Activated CD8-positive, alpha-beta T cell treated with anti-CD3 and anti-CD28 coated beads, Interleukin-2, amount 10 ng/mL, durations not matched to agents 7 days and 5 days (primary cell): ENCODE measurements around the gene SLC24A3. TPM values are rescaled to one million over a fixed set of nuclear protein-coding genes. Genes with fewer than 3 reads are reported as not detected.

ENCODE experiments used
- ATAC-seq: fragments of 150-1000 bp; cut with Tn5 transposase; one replicate; pipeline ENCODE4 v1.10.0; 2021; ENCODE audit warnings: moderate library complexity
- CTCF ChIA-PET: fragments of 350-600 bp; sonication (Branson Sonifier 250); formaldehyde crosslinking; loops from one replicate; lab custom pipeline; 2021; ENCODE audit warnings: antibody characterized with exemption; lab: Charles Lee
- POLR2A ChIA-PET: fragments of 350-600 bp; sonication (Branson Sonifier 250); formaldehyde crosslinking; loops from one replicate; lab custom pipeline; 2021; ENCODE audit warnings: antibody characterized with exemption; lab: Charles Lee
- DNase-seq: peaks from one replicate; pipeline ENCODE4 v3.0.0-alpha.2; 2020
- H3K27ac Mint-ChIP-seq: one replicate; pipeline ENCODE4 v1.8.0; 2021; ENCODE audit warnings: mild to moderate bottlenecking, mixed read lengths
- H3K27me3 Mint-ChIP-seq: one replicate; pipeline ENCODE4 v1.8.0; 2021; ENCODE audit warnings: low read depth, mixed read lengths
- H3K36me3 Mint-ChIP-seq: one replicate; pipeline ENCODE4 v1.8.0; 2021; ENCODE audit warnings: low read depth, mixed read lengths
- H3K4me1 Mint-ChIP-seq: one replicate; pipeline ENCODE4 v1.8.0; 2021; ENCODE audit warnings: low read depth, mixed read lengths
- H3K4me3 Mint-ChIP-seq: one replicate; pipeline ENCODE4 v1.8.0; 2021; ENCODE audit warnings: mild to moderate bottlenecking, mixed read lengths
- H3K9me3 Mint-ChIP-seq: one replicate; pipeline ENCODE4 v1.8.0; 2022; ENCODE audit warnings: mixed read lengths; ENCODE audit not compliant: insufficient read depth
- total RNA-seq, 2 experiments: library from RNA; stranded (reverse); gene quantifications; one replicate each; pipeline ENCODE4 v1.2.3, GENCODE V29; 2021

SLC24A3 gene
- total RNA-seq, 2 experiments from 2014 or later: not detected

GRCh38 chr20:19715986-19716385 is 503.5 kb downstream of the SLC24A3 start:
- H3K27me3 Mint-ChIP-seq: no peaks in the 10 kb centered on the region
- DNase-seq (no peak), ATAC-seq (no peak)
- H3K4me1 Mint-ChIP-seq: no peaks in the 10 kb centered on the region
- H3K27ac Mint-ChIP-seq: no peak overlapping the region
- ChIA-PET POLR2A (no interaction called here), CTCF (no interaction called here)
- H3K9me3 Mint-ChIP-seq: no peaks in the 10 kb centered on the region
- no peaks in the 10 kb centered on the region for H3K36me3 Mint-ChIP-seq
- no peak overlapping the region for H3K4me3 Mint-ChIP-seq

GRCh38 chr20:19718880-19719279 is 506.4 kb downstream of the SLC24A3 start:
- DNase-seq: no peak
- CTCF ChIA-PET: interaction anchor here (0.6 kb wide), 1 partner anchor 26 kb away, joined by 3 read pairs; no protein-coding TSS in a partner anchor
- Mint-ChIP-seq H3K36me3 (no peaks in the 10 kb centered on the region), H3K9me3 (no peaks in the 10 kb centered on the region), H3K27ac (no peak overlapping the region), H3K4me1 (no peaks in the 10 kb centered on the region), H3K27me3 (no peaks in the 10 kb centered on the region), H3K4me3 (no peak overlapping the region)
- POLR2A ChIA-PET: no interaction called here
- no peak for ATAC-seq

DNA sequence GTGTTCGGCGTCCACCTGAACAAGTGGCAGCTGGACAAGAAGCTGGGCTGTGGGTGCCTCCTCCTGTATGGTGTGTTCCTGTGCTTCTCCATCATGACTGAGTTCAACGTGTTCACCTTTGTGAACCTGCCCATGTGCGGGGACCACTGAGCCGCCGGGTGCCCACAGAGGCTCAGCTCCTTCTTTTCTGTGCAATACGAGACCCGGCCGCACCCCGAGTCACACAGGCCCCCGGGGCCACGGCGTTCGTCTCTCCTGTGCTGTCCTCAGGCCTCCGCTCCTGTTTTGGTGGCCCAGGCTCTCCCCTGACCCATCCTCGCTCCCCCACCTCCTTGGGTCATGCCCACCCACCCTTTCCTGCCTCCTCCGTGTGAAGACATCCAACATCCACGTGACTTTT is 508.5 kb downstream of the SLC24A3 start:
- ATAC-seq (no peak), DNase-seq (no peak)
- no peaks in the 10 kb centered on the region for H3K27me3 Mint-ChIP-seq
- H3K4me3 Mint-ChIP-seq: no peak overlapping the region
- H3K4me1 Mint-ChIP-seq: no peaks in the 10 kb centered on the region
- no peaks in the 10 kb centered on the region for H3K36me3 Mint-ChIP-seq
- POLR2A ChIA-PET: no interaction called here
- no peak overlapping the region for H3K27ac Mint-ChIP-seq
- no peaks in the 10 kb centered on the region for H3K9me3 Mint-ChIP-seq
- CTCF ChIA-PET: no interaction called here

- Mint-ChIP-seq H3K27ac (no peak overlapping the region), H3K4me3 (no peak overlapping the region), H3K27me3 (no peaks in the 10 kb centered on the region), H3K4me1 (no peaks in the 10 kb centered on the region), H3K9me3 (no peaks in the 10 kb centered on the region), H3K36me3 (no peaks in the 10 kb centered on the region)
- ATAC-seq (no peak), DNase-seq (no peak)
- ChIA-PET POLR2A (no interaction called here), CTCF (no interaction called here)
Measured at GRCh38 chr20:19723051-19723450, 510.6 kb downstream of the SLC24A3 start.

DNA sequence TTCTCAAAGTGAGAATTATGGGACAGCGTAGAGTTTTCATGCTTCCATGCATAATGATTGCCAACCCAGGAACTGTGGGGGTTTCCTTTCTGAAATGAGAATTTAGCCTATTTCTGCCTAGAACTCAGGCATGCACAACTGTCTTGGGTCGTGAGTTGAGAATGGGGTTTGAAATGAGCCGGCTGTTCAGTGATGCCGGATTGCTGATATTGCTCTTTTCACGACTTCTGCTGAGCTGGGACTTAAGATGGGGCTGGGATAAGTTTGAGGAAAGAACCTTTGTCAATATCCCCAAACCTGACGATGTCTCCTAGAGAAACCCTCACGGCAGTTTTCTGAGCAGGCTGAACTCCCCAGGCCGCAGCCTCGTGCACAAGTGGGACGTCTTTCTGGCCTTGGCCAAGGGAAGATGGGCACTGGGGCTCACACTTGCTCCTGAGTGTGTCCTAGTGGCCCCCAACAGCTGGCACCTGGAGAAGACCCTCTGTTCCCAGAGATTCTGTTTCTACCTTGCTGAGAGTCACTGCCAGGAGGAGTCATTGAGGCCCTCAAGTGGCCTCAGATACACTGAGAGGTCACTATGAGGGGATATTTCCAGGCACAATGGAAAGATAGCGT is 511.5 kb downstream of the SLC24A3 start:
- ChIA-PET CTCF (no interaction called here), POLR2A (no interaction called here)
- no peaks in the 10 kb centered on the region for H3K27me3 Mint-ChIP-seq
- DNase-seq (no peak), ATAC-seq (no peak)
- no peak overlapping the region for H3K27ac Mint-ChIP-seq
- H3K9me3 Mint-ChIP-seq: no peaks in the 10 kb centered on the region
- H3K4me1 Mint-ChIP-seq: no peaks in the 10 kb centered on the region
- no peak overlapping the region for H3K4me3 Mint-ChIP-seq
- no peaks in the 10 kb centered on the region for H3K36me3 Mint-ChIP-seq

GRCh38 chr20:19725373-19725772 is 512.9 kb downstream of the SLC24A3 start:
- H3K4me1 Mint-ChIP-seq: no peaks in the 10 kb centered on the region
- H3K4me3 Mint-ChIP-seq: no peak overlapping the region
- DNase-seq (no peak), ATAC-seq (no peak)
- ChIA-PET POLR2A (no interaction called here), CTCF (no interaction called here)
- no peak overlapping the region for H3K27ac Mint-ChIP-seq
- no peaks in the 10 kb centered on the region for H3K36me3 Mint-ChIP-seq
- H3K9me3 Mint-ChIP-seq: no peaks in the 10 kb centered on the region
- no peaks in the 10 kb centered on the region for H3K27me3 Mint-ChIP-seq

DNA sequence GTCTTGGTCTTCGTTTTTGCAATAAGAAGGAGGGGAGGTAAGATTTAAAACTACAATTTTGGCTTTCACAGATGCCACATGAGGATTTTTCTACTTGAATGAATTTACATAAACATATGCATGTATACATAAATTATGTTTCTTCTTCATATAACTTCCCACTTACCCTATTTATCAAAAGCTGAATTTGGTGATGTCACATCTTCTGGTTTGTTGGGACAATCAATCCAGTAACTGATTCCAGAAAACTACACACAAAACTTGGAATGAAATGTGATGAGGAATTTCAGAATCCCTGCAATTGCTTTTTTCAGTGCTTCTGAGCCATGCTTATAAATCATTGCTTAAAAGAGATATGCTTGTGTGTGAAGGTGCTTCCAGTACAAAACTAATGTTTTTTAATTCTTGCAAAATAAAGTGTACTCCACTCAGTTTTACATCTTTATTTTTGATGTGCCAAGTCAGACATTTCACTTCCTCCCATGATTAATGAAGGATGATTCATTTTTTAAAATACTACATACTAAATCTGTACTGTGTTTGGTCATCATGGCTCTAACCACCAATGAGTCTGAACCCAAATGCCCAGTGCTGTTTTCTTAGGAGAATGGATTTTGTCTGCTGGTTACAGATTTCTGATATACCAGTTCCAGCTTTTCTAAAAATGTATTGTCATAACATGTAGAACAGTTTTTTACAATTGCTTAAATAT is 513.5 kb downstream of the SLC24A3 start:
- DNase-seq: no peak
- ChIA-PET CTCF (no interaction called here), POLR2A (no interaction called here)
- Mint-ChIP-seq H3K27me3 (no peaks in the 10 kb centered on the region), H3K4me1 (no peaks in the 10 kb centered on the region), H3K27ac (no peak overlapping the region), H3K4me3 (no peak overlapping the region), H3K9me3 (no peaks in the 10 kb centered on the region), H3K36me3 (no peaks in the 10 kb centered on the region)
- ATAC-seq: no peak

DNA sequence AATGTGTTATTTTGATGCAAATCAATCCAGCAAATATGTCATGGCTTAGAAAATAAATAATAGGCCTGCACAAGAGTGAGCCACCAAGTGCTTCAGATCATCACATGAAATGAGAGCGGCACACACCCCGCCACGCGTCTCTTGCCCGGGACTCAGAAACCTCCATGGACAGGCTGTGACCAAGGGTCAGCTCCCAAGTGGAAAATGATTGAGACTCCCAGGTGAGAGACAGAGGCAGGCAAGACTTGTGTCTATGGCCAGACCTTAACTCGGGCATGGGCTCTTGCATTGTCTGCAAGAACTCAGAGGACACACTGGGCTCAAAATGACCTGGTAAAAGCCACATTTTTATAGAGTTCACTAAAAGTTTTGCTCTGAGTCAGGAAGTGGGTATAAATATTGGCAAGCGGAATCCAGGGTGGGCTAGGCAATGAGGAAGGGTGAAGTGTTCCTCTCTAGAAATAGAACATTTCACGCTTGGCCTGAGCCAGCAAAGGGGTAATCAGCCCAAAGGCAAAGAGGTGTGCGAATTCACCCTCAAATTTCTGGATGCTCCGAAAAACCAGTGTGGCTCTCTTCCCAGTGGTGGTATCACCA is 514.9 kb downstream of the SLC24A3 start:
- DNase-seq: no peak
- no peak for ATAC-seq
- Mint-ChIP-seq H3K9me3 (no peaks in the 10 kb centered on the region), H3K4me3 (no peak overlapping the region), H3K4me1 (no peaks in the 10 kb centered on the region), H3K36me3 (no peaks in the 10 kb centered on the region), H3K27ac (no peak overlapping the region), H3K27me3 (no peaks in the 10 kb centered on the region)
- POLR2A ChIA-PET: no interaction called here
- CTCF ChIA-PET: no interaction called here

GRCh38 chr20:19729672-19730071 is 517.2 kb downstream of the SLC24A3 start:
- Mint-ChIP-seq H3K36me3 (no peaks in the 10 kb centered on the region), H3K4me3 (no peak overlapping the region), H3K27me3 (no peaks in the 10 kb centered on the region), H3K4me1 (no peaks in the 10 kb centered on the region), H3K9me3 (no peaks in the 10 kb centered on the region), H3K27ac (no peak overlapping the region)
- ATAC-seq (no peak), DNase-seq (no peak)
- ChIA-PET POLR2A (no interaction called here), CTCF (no interaction called here)

DNA sequence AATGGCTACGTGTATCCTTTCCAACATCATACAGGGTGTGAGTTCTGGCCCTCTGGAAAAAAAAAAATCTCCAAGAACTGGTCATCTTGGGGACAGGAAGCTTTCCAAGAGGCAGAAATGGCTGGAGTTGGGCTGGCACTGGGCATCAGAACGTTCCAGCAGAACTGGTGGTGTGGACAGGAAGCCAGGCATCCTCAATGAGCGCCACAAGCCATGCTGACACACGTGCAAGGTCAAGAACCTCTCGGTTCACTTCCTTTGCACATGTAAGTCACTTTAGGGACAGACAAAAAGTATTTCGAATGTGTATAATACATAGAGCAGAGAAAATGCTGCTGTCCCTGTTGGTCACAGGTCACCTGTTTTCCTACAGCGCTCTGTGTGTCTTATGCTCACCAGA is 518.3 kb downstream of the SLC24A3 start:
- CTCF ChIA-PET: no interaction called here
- DNase-seq: no peak
- no peaks in the 10 kb centered on the region for H3K4me1 Mint-ChIP-seq
- ATAC-seq: no peak
- no peaks in the 10 kb centered on the region for H3K36me3 Mint-ChIP-seq
- POLR2A ChIA-PET: no interaction called here
- H3K4me3 Mint-ChIP-seq: no peak overlapping the region
- H3K9me3 Mint-ChIP-seq: no peaks in the 10 kb centered on the region
- H3K27ac Mint-ChIP-seq: no peak overlapping the region
- no peaks in the 10 kb centered on the region for H3K27me3 Mint-ChIP-seq

DNA sequence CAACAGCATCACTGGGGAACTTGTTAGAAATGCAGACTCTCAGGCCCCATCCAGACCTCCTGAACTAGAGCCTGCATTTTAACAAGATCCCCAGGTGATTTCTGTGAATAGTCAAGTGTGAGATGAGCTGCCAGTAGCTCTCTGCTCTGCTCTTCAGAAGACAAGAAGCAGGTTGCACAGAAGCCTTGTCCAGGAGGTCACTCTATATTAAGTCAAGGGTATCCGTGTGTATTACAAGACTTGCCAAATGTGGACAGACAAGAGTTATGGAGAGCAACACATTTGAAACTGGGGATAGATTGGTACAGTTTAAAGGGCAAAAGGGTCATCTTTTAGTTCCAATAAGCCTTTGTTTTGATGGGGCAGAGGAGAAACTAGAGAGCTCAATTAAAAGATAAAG is 522.4 kb downstream of the SLC24A3 start:
- Mint-ChIP-seq H3K27ac (no peak overlapping the region), H3K4me1 (no peaks in the 10 kb centered on the region), H3K27me3 (no peaks in the 10 kb centered on the region), H3K36me3 (no peaks in the 10 kb centered on the region), H3K4me3 (no peak overlapping the region), H3K9me3 (no peaks in the 10 kb centered on the region)
- ATAC-seq (no peak), DNase-seq (no peak)
- ChIA-PET POLR2A (no interaction called here), CTCF (no interaction called here)

DNA sequence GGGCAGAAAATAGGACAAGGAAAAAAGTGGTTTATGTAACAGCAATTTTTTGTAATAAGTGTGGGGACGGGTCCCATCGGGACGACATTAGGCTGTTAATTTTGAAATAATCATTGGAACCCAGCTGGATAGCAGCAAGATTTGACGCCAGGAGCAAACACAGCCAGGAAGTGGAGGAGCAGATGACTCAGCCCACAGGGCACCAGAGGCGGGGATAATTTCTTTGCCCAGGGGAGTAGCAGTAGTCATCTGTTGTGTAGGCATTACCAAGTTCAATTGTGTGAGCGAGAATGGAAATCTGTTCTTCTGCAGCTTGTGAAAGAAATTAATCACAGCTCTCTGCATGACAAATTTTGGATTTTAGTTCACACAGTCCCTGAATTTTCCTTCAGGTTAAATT is 523.0 kb downstream of the SLC24A3 start:
- CTCF ChIA-PET: no interaction called here
- Mint-ChIP-seq H3K27ac (no peak overlapping the region), H3K36me3 (no peaks in the 10 kb centered on the region), H3K4me3 (no peak overlapping the region), H3K4me1 (no peaks in the 10 kb centered on the region), H3K27me3 (no peaks in the 10 kb centered on the region), H3K9me3 (no peaks in the 10 kb centered on the region)
- DNase-seq: no peak
- POLR2A ChIA-PET: no interaction called here
- no peak for ATAC-seq
